Occipital lobe (tissue), 2 donors: ENCODE data around the gene POLN. TPM values are rescaled to one million over a fixed set of nuclear protein-coding genes. Genes with fewer than 3 reads are reported as not detected.
"Not testable (repeated sequence)": the region's sequence is repeated elsewhere in the genome, so short reads cannot be mapped to it uniquely, and the experiment has no call there.

Source experiments
- DNase-seq: peaks from one replicate; lab custom pipeline; 2025; lab: John Stamatoyannopoulos, UW
- total RNA-seq: library from RNA; depleted of rRNA; stranded (reverse); fragments of >200 nt; gene quantifications from one replicate; pipeline ENCODE4 v1.2.3, GENCODE V29; 2014

POLN gene
- total RNA-seq, 1 donor from 2014 or later: 7.8 TPM

DNA sequence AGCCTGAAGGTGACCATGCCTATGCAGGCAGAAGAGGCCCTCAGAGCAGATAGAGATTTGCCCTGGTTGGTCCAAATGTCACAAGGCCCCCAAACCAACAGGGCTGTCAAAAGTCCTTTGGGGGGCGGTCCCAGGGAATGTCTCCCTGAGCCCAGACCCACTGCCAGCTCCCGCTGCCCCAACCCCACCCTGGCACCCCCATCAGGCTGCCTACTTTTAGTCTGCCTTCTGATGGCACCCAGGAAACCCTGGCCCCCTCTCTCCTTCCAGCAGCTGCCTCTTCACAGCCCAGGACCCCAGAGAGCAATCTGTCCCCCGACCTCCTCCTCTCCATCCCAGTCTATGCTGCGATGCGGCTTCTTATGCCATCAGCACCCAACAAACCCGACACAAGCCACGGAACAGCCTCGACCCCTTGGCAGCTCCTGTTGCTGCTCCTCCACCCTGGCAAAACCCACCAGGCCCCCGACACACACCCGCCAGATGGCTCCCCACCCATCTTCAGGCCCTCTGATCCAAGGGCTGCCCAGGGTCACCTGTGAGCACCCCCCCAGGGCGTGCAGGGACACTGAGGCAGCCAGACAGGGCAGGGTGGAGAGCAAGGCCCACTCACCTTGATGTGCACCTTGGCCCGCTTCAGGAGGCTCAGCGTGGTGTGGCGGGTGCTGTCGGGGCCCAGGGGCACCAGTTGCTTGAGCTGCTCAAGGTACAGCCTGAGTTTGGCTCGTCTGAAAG, 10.0 kb upstream of the POLN start:
- DNase-seq: no peak

GRCh38 chr4:2251073-2251794, 9.3 kb upstream of the POLN start:
- DNase-seq: no peak

GRCh38 chr4:2250357-2251072, 8.6 kb upstream of the POLN start:
- DNase-seq: no peak

- DNase-seq: no peak
Measured at GRCh38 chr4:2249526-2250356, 7.8 kb upstream of the POLN start.

GRCh38 chr4:2248821-2249261, 6.9 kb upstream of the POLN start:
- no peak for DNase-seq

GRCh38 chr4:2248044-2248780, 6.3 kb upstream of the POLN start:
- DNase-seq: no peak

- DNase-seq: no peak
Measured at GRCh38 chr4:2247128-2248043, 5.5 kb upstream of the POLN start.

DNA sequence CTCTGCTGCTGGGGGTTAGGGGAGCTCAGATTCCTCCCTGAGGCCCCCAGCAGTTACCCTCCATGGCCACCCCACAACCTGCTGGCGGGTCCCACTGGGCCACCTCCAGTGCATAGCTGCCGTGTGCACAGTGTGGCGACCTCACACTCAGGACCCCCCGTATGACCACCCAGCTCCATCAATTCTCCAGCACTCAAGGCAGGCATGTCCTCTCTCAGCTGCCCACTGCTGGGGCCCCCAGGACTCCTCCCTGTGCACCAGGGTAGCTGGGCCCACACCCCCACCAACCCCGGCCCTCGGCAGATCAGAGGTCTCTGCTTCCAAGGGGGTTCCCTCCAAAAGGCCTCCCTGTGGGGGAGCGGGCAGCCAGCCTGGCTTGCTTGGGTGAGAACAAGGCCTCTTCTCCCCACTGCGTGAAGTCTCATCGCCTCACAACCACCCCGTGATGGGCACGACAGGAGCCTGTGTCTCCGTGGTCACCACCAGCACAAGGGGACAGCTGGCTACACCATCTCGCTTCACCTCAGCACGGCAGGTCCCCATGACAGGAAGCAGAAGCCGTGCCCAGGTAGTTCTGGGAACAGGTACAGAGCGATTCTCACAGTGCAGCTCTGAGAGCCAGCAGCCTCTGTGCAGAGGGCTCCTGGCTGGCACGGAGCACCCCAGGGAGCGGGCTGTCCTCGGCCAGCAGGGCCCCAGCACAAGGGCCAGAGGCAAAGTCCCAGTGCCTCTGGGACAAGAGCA, 4.6 kb upstream of the POLN start:
- no peak for DNase-seq

DNA sequence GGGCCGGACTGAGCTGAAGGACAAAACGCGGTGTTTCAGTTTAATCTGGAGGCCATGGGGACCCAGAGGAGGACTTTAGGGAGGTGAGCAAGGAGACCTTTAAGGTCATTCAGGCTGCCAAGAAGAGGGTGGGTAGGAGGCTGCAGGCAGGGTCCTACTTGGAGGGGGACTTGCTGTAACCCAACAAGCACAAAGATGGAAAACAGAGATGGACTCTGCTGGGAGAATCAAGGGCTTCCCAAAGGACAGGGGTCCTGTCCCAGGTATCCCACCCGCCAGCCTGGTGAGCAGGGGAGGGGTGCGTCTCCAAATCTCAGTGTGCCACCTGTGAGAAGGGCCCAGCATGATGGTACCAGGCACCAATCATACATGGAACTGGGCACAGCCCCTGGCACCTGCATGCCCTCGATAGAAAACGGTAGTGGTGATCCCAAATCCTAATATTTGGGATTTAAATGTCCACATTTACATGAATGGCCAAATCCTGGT, 3.9 kb upstream of the POLN start:
- no peak for DNase-seq

DNA sequence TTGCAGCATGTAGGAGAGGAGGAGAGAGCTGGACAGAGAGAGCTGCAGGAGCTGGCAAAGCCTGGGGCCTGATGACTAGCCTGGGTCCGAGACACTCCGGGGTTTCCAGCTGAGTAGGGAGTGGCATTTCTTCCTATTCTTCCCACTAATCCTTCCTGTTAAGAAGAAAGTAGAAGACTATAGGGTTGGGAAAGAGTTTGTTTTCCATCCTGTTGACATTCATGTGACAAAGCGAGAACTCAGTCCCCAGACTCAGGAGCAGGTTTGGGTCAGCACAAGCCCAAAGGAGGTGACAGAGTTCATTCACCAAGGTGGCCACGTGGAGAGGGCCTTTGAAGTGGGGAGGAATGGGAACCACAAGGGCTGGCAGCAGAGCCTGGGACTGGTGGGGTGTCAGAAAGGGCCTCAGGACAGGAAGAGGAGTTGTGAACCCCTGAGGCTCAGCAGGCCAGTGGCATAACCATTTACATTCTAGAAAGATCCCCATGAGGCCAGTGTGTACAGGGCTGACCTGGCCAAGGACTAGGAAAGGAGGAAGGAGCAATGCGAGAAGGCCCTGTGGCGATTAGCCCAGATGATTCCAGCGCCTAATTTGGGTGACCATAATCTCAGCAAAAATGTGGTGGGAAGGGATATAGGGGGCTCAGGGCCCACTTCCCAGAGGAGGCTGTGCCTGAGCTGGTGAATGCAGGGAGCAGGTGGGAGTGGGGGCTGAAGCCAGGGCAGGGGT, 3.3 kb upstream of the POLN start:
- DNase-seq: no peak

- no peak for DNase-seq
Measured at GRCh38 chr4:2243681-2244380, 1.9 kb upstream of the POLN start.

- no peak for DNase-seq
Measured at GRCh38 chr4:2241003-2241402, 918 bp downstream of the POLN start.

DNA sequence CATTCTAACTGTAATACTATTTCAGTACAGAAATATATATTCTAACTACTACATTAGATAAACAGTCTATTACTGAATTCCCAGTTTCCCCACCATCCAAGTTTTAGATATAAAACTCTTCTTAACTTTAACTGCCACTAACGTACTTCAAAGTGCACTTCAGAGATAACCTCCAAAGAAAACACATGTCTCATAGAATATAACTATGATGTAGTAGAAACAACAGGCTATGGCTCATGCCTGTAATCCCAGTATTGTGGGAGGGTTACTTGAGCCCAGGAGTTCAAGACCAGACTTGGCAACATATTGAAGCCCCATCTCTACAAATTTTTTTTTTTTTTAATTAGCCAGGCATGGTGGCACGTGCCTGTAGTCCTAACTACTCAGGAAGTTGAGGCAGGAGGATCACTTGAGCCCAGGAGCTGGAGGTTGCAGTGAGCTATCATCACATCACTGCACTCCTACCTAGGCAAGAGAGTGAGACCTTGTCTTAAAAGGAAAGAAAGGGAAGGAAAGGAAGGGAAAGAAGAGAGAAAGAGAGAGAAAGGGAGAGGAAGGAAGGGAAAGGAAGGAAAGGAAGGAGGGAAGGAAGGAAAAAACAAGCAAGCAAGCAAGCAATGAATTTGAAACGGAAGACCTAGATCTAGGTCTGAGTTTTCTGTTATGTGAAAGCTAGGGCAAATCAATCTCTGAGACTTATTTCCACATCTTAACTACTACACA, 4.8 kb downstream of the POLN start:
- no peak for DNase-seq

GRCh38 chr4:2231082-2231481, 10.8 kb downstream of the POLN start:
- DNase-seq: no peak

DNA sequence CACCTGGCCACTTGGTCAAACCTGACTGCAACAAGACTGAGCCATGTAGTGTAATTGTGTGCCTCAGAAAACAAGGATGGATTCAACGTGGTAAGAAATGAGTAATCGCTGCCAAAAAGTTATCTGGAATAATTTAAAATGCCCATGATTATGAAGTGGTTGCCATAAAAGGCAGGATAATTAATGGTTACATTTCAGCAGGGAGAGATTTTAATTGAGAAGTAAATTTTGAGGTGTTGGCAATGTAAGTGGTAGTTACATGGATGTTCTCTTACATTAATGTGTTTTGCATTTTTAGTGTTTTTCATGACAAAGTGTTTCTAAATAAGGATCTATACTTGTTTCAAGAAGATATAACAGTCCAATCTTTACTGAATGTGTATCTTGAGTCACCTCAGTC, 15.7 kb downstream of the POLN start:
- DNase-seq: no peak

DNA sequence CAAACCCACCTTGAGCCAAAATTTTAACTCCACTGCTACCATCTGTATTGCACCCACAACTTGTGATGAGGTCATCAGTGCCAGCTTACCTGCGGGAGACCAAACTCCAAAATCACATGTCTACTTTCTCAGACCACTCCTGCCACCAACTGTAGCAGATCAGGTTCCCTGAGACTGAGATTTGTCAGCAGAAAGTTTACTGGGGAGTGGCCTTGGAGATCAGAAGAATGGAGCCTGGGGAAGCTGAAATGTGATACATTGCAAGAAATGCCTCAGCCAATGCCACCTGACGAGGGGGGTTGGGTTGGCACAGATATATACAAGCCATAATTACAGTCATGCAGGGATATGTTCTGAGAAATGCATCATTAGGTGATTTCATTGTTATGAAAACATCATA, 19.1 kb downstream of the POLN start:
- no peak for DNase-seq

DNA sequence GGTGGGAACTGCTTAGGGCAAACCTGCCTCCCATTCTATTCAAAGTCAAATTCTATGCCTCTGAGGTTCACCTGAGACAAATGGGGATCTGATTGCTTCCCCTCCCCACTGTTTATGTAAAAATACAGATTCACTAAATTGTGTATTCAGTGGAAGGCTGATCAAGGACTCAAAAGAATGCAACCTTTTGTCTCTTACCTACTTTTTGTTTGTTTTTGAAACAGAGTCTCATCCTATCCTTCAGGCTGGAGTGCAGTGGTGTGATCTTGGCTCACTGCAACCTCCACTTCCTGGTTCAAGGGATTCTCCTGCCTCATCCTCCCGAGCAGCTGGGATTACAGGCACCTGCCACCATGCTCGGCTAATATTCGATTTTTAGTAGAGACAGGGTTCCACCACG, 20.5 kb downstream of the POLN start:
- DNase-seq: not testable (repeated sequence)
